Fibroblast of skin of back (primary cell): ENCODE data around the gene WWC1.
"Not testable (repeated sequence)": the region's sequence is repeated elsewhere in the genome, so short reads cannot be mapped to it uniquely, and the experiment has no call there.

ENCODE experiments used
- DNase-seq: peaks from one replicate; pipeline ENCODE4 v3.0.0-alpha.2; 2013

The WWC1 gene

GRCh38 chr5:168415401-168415800 lies 124.0 kb downstream of the WWC1 start:
- no peak for DNase-seq

DNA sequence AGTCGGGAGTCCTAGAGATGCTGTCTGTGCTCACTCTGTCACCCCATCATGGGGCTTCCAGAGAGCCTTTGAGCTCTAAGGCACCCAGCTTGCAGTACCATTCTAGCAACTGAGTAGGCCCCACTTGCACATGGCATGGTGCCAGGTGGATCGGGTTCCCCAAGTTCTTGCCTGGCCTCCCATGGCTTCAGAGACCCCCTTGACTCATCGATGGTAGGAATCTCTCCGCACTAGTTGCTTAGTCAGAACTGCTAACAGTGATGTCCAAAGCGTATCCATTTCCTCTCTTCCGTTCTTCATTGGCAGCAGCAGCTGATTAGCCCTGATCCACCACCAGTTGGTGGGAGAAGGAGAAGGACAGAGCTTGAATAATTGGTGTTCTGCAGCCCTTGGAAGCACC lies 124.5 kb downstream of the WWC1 start:
- DNase-seq: no peak

DNA sequence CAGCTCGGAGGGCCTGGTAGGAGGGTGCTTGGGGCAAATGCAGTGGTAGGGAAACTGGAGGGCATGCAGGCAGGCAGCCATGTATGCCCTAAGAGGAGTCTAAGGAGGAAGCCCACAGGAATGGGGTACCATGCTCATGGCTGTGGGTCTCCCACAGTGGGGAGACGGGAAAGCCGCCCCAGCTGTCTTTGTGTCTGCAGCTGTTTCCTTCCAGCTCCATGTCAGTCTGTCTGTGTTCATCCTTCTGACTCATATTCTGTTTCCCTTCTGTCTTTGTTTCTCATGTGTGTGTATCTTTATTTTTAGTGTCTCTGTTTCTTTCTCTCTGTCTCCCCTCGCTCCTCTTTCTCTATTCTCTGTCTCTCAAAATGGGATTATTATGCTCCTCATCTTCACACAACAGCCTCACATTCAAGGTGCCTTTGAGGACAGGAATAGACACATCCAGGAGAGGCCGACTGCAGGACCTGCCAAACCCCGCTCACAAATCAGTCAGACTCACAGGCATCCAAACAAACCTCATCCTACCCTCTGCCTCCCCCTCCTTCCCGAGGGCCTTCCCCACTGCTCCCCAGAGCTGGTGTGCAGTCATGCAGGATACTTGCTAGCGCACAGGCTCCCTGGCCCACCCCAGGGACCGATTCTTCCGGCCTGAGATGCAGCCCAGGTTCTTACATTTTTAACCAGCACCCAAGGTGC lies 126.4 kb downstream of the WWC1 start:
- DNase-seq: no peak

GRCh38 chr5:168420461-168420860 lies 129.0 kb downstream of the WWC1 start:
- no peak for DNase-seq

DNA sequence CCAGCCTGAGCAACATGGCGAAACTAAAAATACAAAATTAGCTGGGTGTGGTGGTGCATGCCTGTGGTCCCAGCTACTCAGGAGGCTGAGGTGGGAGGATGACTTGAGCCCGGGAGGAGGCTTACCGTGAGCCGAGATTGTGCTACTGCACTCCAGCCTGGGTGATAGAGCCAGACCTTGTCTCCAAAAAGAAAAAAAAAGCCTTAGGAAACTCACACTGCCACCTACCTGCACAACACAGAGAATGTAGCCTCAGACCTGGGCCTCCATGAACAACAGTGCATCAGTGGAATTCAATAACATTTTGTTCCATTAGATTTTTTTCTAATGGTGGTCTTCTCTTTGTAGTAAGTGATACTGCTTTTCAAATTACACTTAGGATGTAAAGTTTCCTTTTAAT lies 131.0 kb downstream of the WWC1 start:
- DNase-seq: no peak

DNA sequence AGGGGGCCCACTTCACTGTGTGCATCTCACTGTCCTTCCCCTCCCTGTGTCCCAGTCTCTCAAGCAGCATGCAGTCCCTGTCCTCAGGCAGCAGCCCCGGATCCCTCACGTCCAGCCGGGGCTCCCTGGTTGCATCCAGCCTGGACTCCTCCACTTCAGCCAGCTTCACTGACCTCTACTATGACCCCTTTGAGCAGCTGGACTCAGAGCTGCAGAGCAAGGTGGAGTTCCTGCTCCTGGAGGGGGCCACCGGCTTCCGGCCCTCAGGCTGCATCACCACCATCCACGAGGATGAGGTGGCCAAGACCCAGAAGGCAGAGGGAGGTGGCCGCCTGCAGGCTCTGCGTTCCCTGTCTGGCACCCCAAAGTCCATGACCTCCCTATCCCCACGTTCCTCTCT lies 132.0 kb downstream of the WWC1 start:
- DNase-seq: no peak

DNA sequence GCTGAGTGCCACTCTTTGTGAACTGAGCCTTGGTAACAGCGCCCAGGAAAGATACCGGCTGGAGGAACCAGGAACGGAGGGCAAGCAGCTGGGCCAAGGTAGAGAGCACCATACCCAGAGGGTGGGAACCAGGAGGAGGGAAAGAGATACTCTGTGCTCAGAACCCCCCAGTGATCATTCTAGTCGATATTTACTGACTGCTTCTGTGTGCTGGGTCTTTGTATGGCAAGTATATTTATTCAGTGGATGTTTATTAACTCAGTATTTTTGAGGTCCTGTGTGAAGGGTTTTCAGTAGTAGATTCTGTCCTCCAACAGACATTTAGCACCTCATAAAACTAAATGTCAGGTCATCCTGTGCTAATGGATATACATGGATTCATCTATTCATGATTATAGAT lies 132.5 kb downstream of the WWC1 start:
- no peak for DNase-seq

DNA sequence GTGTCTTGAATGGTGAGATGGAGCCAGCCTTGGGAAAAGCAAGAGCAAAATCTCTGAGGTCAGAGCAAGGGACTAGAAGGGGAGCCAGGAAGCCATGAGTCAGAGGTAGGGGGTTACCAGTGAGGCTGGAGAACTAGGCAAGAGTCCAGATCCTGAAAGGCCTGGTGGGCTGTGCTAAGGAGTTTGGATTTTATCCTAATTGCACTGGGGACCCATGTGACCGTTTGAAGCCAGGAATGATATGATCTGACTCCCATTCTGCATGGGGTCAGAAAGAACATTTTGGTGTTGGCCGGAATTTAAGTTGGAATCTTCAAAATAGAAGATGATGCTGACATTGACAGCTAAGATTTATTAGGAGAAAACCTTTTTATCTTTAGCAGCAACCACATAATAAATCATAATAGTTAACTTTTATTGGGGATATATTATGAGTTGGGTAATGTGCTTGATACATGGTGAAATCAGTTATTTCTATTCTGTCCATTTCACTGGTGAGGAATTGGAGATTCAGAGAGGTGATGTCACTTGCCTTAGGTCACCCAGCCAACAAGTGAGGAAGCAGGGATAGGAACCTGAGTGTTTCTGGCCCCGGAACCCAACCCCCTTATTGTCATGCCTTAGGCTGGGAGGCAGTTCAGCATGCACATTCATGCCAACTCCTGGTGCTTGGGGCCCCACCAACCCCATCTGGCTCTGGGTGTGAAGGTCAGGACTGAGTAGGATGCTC lies 133.3 kb downstream of the WWC1 start:
- peak; percentile 54 for DNase-seq

DNA sequence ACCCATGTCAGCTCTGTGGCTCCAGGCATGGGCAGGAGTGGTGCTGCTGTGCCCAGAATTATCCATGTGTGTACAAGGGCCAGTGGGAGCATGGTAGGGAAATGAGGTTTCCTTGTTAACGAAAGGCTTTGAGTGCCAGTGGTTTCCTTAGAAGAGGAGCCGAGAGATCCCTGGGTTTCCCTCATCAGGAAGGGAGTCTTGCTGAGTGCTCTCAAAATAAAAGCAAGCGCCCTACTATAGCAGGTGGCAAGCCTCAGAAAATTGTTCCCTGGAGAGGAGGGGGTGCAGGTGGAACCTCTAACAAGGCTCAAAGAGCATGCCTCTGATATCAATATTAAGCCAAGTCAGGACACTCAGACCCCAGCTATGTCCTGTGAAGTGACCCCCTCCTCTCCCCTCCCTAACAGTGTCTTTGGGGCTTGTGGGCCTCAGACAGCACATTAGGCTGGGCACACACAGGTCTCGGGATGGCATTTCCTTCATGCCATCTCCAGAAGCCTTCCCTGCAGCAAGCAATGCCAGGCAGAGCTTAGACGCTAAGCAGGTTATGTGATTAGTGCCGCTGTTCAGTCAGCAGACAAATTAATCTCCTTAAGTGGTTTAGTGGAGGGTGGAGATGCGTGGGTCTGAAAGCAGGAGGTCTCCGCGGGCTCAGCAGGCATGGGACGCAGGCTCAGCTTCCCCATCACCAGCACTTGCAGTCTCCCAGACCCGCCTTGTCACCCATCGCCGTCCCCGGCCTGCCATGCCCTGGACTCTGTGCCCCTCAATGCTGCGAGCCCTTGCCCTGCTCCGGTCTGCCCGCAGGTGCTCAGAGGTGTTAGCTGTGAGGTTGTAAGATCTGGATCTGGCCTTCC lies 134.8 kb downstream of the WWC1 start:
- DNase-seq: no peak

DNA sequence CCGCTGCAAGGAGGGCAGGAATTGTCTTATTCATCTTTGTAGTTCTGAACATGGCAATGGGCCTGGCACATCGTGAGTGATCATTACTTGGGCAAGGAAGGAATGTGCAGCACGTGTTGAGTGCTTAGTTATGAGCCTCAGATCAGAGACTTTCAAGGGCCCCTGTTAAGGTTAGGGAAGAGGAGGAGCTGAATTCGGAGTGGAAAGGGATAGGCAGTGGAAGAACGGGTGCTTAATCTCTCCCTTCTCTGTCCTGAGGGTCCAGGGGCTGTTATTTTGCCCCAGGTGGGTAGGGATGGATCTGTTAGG lies 135.4 kb downstream of the WWC1 start:
- DNase-seq: no peak

DNA sequence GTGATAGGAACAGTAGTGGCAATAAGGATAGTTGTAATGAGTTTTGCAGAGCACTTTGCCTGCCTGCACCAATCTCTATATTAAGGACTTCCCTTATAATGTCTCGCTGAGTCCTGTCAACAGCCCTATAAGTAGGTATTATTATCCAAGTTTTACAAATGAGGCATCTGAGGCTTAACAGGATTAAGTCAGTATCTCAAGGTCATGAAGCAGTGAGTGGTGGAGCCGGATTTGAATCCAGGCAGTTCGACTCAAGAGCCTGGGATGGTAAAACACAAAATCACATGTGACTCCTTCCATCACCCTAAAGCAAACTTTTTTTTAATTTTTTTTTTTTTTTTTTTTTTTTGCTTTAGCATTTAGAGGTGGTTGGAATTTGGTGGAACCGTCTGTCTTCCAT lies 135.8 kb downstream of the WWC1 start:
- no peak for DNase-seq

GRCh38 chr5:168428552-168428951 lies 137.1 kb downstream of the WWC1 start:
- no peak for DNase-seq

DNA sequence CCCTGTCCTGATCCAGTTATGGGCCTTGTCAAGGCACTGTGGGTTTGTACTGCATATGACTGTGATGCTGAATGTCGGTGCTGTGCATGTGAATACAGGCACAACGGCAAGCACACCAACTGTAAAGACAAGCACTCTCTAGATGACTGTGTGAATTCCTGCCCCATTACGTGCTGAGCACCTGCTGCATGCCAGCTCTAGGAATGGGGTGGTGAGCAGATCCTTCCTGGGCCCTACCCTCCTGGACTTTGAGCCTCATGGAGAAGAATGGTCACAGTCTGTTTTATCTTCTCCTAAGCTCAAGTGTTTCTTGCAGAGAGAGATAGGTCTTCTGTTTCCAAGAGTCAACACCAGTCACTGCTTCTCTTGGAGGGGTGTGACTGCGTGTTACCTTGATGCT lies 138.9 kb downstream of the WWC1 start:
- no peak for DNase-seq

DNA sequence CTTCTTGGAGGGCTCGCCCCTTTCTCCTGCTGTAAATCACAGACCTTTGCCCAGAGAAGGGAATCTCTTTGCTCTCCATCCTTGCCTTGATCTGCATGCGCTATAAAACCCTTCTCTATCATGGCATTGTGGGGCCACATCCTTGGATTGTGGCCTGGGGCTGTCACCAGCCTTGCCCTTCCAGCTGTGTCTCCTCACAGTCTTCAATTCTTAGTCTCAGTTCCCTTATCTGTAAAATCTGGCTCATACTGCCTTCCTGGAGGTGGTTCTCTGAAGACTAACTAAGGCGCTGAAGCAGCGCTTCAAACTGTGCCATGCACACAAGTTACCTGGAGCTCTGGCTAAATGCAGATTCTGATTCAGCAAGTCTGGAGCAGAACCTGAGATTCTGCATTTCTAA lies 141.5 kb downstream of the WWC1 start:
- DNase-seq: no peak

DNA sequence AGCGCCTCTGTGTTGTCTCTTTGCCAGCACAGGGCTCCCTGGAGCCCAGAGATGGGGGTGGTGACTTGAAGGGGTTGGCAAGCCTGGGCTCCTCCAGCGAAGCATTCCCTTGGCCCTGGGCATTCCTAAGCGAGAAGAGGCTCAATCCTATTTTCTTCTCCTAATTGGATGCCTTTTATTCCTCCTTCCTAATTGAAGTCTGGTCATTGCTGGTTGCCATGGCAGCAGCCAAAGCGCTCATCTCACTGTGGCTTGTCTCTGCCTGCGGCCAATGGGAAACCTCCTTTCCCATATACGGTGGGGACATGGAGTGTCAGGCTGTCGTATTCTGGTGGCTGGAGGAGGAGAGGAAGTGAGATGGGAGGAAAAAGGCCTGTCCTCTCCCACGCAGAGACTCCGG lies 142.6 kb downstream of the WWC1 start:
- peak; percentile 11 for DNase-seq

DNA sequence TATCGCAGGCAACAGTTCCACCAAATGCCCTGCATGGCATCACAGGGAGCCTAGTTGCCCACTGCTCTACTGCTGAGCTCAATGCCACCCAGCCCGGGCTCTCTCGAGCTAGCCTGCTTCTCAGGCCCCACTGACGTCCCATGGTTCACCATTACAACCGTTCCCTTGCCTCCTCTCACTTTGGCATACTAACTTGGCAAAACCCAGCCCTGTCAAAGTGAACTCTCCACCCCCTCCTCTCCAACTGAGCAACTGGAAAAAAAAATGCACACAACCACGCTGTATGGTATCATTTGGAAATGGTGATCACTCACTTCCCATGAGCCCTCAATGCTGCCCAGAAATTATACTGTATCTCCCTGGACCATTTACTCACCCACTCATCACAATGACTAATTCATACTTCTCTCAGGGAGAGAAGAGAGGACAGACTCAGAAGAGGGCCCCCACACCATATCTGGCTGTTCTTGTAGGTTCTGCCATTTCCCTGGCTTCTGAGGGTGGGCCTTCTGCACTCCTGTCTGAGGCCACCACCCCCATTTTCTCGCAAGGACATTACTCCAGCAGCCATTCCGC lies 143.4 kb downstream of the WWC1 start:
- peak; percentile 51 for DNase-seq

- DNase-seq: not testable (repeated sequence)
These were observed 143.9 kb downstream of the WWC1 start for GRCh38 chr5:168435340-168435739.

DNA sequence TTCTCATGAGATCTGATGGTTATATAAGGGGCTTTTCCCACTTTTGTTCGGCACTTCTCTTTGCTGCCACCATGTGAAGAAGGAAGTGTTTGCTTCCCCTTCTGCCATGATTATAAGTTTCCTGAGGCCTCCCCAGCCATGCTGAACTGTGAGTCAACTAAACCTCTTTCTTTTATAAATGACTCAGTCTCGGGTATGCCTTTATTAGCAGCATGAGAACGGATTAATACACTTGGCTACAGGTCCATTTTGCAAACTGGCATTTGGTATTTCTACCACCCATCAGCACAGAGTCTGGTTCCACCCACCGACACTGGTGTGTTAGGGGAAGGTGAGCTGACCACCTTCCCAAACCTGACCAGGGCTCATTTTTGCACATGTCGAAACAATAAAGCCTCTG lies 146.9 kb downstream of the WWC1 start:
- DNase-seq: no peak

GRCh38 chr5:168443533-168443932 lies 152.1 kb downstream of the WWC1 start:
- no peak for DNase-seq

DNA sequence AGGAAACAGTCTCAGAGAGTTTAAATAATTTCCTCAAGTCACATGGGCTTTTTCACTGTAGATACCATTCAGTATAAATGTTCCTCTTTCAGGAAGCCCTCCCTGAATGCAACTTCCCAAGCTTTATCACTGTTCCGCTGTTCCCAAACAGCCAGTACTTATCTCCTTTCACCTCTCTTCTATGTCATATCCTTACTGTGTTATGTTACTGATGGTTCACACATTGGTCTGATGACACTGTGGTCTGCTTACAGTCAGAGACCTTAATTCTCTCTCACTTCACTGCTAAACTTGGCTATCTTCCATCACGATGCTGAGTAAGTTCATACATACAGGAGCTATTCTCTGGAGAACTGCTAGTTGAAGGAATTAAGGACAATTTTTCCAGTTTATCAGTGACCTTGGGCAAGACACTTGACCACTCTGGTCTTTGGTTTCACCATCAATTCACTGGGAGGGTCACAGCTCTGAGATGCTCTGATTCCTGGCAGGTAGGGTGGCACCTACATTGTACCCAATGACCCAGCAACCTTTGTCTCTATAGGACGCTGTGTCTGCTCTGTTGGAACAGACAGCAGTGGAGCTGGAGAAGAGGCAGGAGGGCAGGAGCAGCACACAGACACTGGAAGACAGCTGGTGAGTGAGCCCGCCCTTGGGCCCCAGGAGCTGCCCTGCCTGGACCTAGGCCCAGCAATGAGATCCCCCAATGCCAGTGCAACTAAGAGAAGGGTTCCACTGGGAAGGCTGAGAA lies 152.7 kb downstream of the WWC1 start:
- DNase-seq: no peak

DNA sequence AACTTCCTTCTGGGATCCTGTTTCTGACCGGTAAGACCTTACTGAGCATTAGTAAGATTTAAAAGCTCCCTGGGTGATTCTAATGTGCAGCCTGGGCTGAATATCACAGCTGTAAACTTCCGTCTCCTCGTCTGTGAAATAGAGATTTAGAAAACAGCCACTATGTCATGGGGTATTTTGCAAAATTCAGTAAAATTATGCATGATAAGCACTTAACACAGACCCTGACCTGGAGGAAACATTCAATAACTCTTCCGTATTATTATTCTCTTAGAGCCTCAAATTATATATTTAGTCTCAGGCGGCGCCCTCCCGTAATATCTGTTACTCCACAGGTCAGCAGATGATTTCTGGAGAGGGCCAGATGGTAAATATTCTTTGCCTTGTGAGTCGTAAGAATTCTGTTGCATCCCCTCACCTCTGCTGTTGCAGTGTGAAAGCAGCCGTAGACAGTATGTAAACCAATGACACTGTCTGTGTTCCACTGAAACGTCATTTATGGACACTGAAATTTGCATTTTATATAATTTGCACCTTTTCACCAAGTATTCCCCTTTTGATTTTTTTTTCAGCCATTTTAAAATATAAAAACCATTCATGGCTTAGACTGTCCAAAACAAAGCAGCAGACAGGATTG lies 155.7 kb downstream of the WWC1 start:
- DNase-seq: no peak

- no peak for DNase-seq
These were observed 156.4 kb downstream of the WWC1 start for GRCh38 chr5:168447808-168448207.
